Suprapubic skin (tissue), 4 donors: ENCODE results near the gene ABCA4. TPM values are rescaled to one million over a fixed set of nuclear protein-coding genes. Genes with fewer than 3 reads are reported as not detected.

Source experiments
- DNase-seq, 2 donors: peaks; one replicate each; pipeline ENCODE4 v3.0.0-alpha.2; 2019; ENCODE audit warnings: low spot score in 2 of 2
- H3K27ac ChIP-seq: fragments of 200-600 bp; sonication (generic); one replicate; pipeline ENCODE4 v1.5.1; 2019
- H3K27me3 ChIP-seq: fragments of 200-600 bp; sonication (generic); one replicate; pipeline ENCODE4 v1.5.1; 2019
- H3K36me3 ChIP-seq: fragments of 200-600 bp; sonication (generic); one replicate; pipeline ENCODE4 v1.5.1; 2019
- H3K4me1 ChIP-seq: fragments of 200-600 bp; sonication (generic); one replicate; pipeline ENCODE4 v1.5.1; 2019
- H3K4me3 ChIP-seq: fragments of 200-600 bp; sonication (generic); one replicate; pipeline ENCODE4 v1.5.1; 2019; ENCODE audit warnings: mild to moderate bottlenecking
- H3K9me3 ChIP-seq: fragments of 200-600 bp; sonication (generic); one replicate; pipeline ENCODE4 v1.5.1; 2019
- EP300 ChIP-seq: sonication (generic); formaldehyde crosslinking; IDR thresholded peaks from one replicate; pipeline ENCODE4 v1.6.1; 2017; ENCODE audit warnings: antibody characterized with exemption
- POLR2A ChIP-seq, 2 donors: fragments of 450-650 bp; IDR thresholded peaks; one replicate each; pipeline ENCODE4 v1.6.1; 2017; ENCODE audit warnings: antibody characterized with exemption in 2 of 2, mild to moderate bottlenecking in 2 of 2, moderate library complexity in 2 of 2
- POLR2AphosphoS5 ChIP-seq, 3 donors: sonication (generic); formaldehyde crosslinking; IDR thresholded peaks; one replicate each; pipeline ENCODE4 v1.6.1; 2017; ENCODE audit warnings: antibody characterized with exemption in 3 of 3
- WGBS: methylation state at CpG from one replicate; pipeline ENCODE4 v1.1.5; 2018; 5-methylcytosine and 5-hydroxymethylcytosine counted together
- total RNA-seq, 4 donors: library from RNA; depleted of rRNA; stranded (reverse); fragments of >200 nt; gene quantifications; one replicate each; pipeline ENCODE4 v1.1.0, GENCODE V29; 2016
- TF ChIP-seq, protein P1 (sequence below), 2 donors: fragments of 200-600 bp in 1 of 2; fragments of 450-650 bp in 1 of 2; sonication (generic) in 1 of 2; IDR thresholded peaks; one replicate each; pipeline ENCODE4 v1.5.1; 2016 to 2019; ENCODE audit warnings: antibody characterized with exemption in 2 of 2, mild to moderate bottlenecking in 1 of 2, moderate library complexity in 1 of 2

The ABCA4 gene
- total RNA-seq, 4 donors from 2014 or later: 2.8 to 6.8 (median 4.3) TPM

DNA sequence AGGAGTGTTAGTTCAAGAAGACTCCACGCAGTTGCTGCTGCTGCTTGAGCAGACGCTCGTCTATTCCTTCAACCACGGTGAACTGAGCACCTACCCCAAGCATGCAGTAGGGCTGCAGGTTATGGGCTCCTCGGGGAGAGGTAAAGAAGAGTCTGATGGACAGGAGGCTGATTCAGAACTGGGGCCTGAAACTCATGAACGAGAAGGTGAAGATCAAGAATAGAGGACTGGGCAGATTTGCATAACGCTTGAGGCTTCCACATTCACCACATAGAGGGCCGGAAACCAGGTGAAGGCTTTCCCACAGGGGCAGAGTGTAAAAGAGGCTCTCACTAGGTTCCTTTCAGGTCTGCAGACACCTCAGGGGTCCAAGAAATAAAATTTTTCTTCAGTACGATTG, 9.1 kb downstream of the ABCA4 start:
- Histone ChIP-seq H3K4me3 (no peak overlapping the region), H3K9me3 (no peaks in the 10 kb centered on the region), H3K27me3 (no peaks in the 10 kb centered on the region), H3K4me1 (peaks cover 17% of the 10 kb centered on the region), H3K27ac (no peak overlapping the region), H3K36me3 (no peaks in the 10 kb centered on the region)
- DNase-seq: peak in 1 of 2 donors; percentile 22
- WGBS: 88% methylated on average over 9 of the region's 9 CpGs
- TF ChIP-seq EP300: no peak
- TF ChIP-seq POLR2A (IDR thresholded peaks at IDR 0.05): no peak
- TF ChIP-seq, protein P1, sequence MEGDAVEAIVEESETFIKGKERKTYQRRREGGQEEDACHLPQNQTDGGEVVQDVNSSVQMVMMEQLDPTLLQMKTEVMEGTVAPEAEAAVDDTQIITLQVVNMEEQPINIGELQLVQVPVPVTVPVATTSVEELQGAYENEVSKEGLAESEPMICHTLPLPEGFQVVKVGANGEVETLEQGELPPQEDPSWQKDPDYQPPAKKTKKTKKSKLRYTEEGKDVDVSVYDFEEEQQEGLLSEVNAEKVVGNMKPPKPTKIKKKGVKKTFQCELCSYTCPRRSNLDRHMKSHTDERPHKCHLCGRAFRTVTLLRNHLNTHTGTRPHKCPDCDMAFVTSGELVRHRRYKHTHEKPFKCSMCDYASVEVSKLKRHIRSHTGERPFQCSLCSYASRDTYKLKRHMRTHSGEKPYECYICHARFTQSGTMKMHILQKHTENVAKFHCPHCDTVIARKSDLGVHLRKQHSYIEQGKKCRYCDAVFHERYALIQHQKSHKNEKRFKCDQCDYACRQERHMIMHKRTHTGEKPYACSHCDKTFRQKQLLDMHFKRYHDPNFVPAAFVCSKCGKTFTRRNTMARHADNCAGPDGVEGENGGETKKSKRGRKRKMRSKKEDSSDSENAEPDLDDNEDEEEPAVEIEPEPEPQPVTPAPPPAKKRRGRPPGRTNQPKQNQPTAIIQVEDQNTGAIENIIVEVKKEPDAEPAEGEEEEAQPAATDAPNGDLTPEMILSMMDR (IDR thresholded peaks at IDR 0.05): no peak
- TF ChIP-seq POLR2AphosphoS5 (IDR thresholded peaks at IDR 0.05): no peak

DNA sequence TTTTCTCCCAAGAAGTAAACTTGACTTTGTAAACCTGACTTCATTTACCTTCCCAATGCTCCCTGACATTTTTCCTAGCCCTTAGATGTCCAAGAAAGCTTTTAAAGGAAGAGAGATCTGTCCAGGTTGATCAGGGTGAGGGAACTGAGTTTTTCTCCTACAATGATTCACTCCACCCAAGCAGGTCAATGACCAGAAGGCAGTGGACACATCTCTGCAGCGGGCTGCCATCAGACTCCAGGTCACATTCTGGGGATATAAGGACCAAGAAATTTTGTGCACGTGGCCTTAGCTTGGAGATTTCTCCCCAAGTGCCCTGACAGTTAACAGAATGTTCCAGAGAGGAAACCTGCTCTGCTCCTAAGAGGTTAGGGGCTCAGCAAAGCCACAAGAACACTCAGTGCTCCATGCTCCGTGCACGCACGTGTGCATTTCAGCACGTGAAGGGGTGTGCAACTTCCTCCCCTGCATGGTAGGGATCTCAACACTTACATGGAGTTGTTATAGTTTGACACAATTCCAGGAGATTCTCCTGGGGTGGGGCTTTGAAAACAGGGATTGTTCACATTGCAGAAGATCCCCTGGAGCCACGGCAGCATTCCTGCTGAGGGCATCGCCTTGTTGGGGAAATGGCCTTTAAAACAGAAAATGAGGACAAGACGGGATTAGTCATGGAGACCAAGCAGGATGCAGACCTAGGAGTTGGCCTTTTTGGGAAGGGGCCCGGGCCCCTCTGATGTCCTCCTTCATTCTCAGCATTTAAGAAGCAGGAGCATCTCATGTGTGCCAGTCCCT, 9.8 kb downstream of the ABCA4 start:
- TF ChIP-seq POLR2AphosphoS5 (IDR thresholded peaks at IDR 0.05): no peak
- no peak for TF ChIP-seq EP300
- TF ChIP-seq, protein P1 (IDR thresholded peaks at IDR 0.05): no peak
- no peak for TF ChIP-seq POLR2A (IDR thresholded peaks at IDR 0.05)
- Histone ChIP-seq H3K27me3 (no peaks in the 10 kb centered on the region), H3K4me1 (peaks cover 16% of the 10 kb centered on the region), H3K36me3 (no peaks in the 10 kb centered on the region), H3K27ac (no peak overlapping the region), H3K4me3 (no peak overlapping the region), H3K9me3 (no peaks in the 10 kb centered on the region)
- DNase-seq: no peak
- WGBS: 62% methylated on average over 10 of the region's 10 CpGs

DNA sequence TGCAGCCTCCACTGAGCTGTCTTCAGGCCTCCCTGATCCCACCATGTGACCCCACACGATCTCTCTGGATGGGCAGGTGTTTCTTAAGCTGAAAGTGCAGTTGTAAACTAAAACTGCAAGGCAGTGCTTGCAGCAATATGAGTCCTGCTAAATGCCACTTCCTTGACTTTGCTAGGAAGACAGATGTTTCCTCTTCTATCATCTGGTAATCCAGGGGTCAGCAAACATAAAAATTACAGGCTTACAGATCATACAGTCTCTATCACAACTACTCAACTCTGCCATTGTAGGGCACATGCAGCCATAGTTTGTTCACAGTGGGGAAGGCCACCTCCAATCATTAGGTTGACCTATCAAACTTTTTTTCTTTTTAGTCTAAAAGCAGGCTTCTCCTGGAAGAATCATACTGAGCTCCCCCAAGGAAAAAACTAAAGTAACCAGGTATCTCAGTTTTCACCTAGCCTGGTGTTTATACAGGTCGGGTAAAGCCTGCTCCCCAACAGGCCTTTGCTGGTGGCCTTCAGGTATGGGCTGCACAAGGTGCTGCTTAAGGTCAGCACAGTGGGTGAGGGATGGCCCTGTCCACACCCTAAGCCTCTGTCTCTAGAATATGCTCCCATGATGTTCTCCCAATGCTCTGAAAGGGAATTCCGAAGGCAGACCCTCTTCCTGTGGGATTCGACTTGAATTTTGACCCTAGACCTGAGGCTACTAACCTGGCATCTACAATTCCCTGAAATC, 10.8 kb downstream of the ABCA4 start:
- no peaks in the 10 kb centered on the region for H3K27me3 ChIP-seq
- DNase-seq: no peak
- 85% methylated on average over 4 of the region's 4 CpGs for WGBS
- no peak overlapping the region for H3K27ac ChIP-seq
- no peak overlapping the region for H3K4me3 ChIP-seq
- H3K9me3 ChIP-seq: no peaks in the 10 kb centered on the region
- H3K4me1 ChIP-seq: peaks cover 19% of the 10 kb centered on the region
- TF ChIP-seq POLR2AphosphoS5 (IDR thresholded peaks at IDR 0.05): no peak
- TF ChIP-seq, protein P1 (IDR thresholded peaks at IDR 0.05): no peak
- H3K36me3 ChIP-seq: no peaks in the 10 kb centered on the region

DNA sequence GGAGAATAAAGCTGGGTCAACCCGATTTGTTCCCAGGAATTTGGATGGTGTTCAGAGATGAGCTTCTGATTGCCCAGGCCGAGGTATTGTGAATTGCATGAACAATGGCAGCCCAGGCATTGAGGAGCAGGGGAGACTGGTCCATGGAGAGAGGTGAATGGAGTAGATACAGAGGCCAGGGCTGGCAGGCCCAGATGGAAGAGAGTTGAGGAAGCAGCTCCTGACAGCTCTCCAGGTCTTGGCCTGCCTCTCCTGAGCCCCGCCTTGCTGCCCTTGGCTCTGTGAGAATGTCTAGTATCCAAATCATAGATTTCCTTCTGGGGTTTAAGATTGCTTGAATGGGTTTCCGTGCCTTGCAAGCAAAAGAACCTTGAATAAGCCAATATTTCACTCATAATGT, 11.5 kb downstream of the ABCA4 start:
- H3K27ac ChIP-seq: no peak overlapping the region
- H3K27me3 ChIP-seq: no peaks in the 10 kb centered on the region
- no peaks in the 10 kb centered on the region for H3K36me3 ChIP-seq
- peaks cover 24% of the 10 kb centered on the region for H3K4me1 ChIP-seq
- DNase-seq: no peak
- no peaks in the 10 kb centered on the region for H3K9me3 ChIP-seq
- WGBS: 25% methylated on average over 4 of the region's 4 CpGs
- TF ChIP-seq POLR2AphosphoS5 (IDR thresholded peaks at IDR 0.05) (no peak), POLR2A (IDR thresholded peaks at IDR 0.05) (no peak), EP300 (no peak)
- TF ChIP-seq, protein P1 (IDR thresholded peaks at IDR 0.05): no peak
- no peak overlapping the region for H3K4me3 ChIP-seq

DNA sequence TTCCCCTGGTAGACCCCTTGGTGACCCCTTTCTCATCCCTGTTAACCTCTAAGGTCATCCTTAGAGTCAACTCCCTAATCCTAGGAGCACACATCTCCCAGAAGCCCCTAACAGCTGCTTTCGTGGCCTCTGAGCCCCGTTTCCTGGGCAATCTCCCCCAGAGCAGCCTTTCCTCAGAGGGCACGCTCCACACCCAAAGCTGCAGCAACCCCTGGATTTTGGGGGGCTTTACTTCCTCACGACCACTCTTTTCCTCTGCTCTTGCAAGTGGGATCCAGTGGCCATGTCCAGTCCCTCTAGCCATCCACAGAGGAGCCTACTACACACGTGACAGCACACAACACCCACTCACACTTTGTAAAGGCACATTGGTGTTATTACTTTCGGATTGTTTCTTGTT, 13.8 kb downstream of the ABCA4 start:
- no peaks in the 10 kb centered on the region for H3K27me3 ChIP-seq
- H3K36me3 ChIP-seq: no peaks in the 10 kb centered on the region
- 89% methylated on average over 6 of the region's 6 CpGs for WGBS
- no peak overlapping the region for H3K27ac ChIP-seq
- H3K4me3 ChIP-seq: no peak overlapping the region
- H3K4me1 ChIP-seq: peaks cover 36% of the 10 kb centered on the region
- TF ChIP-seq, protein P1 (IDR thresholded peaks at IDR 0.05): no peak
- TF ChIP-seq POLR2A (IDR thresholded peaks at IDR 0.05) (no peak), POLR2AphosphoS5 (IDR thresholded peaks at IDR 0.05) (no peak), EP300 (no peak)
- H3K9me3 ChIP-seq: no peaks in the 10 kb centered on the region
- DNase-seq: no peak
